ENCODE data around the gene GRPEL1. TPM values are rescaled to one million over a fixed set of nuclear protein-coding genes. Genes with fewer than 3 reads are reported as not detected.

GRPEL1 gene
- total and polyA plus RNA-seq, 10 of the 15 experiments (the other 5 are each of a cell fraction or from before 2014, with no cell fraction given): 30.8 to 119 (median 67.6) TPM

GRCh38 chr4:7089213-7089986 lies 21.5 kb upstream of the GRPEL1 start:
- FAIRE-seq (no peak), DNase-seq (ENCODE audit: low read depth, low spot score) (no peak), ATAC-seq (no peak)
- BruUV-seq (replicated peaks): no TSS peak
- TF ChIP-seq RB1 (IDR thresholded peaks at IDR 0.05; ENCODE audit: borderline replicate concordance) (no peak), ZBED1 (IDR thresholded peaks at IDR 0.05; ENCODE audit: borderline replicate concordance) (no peak), BMI1 (IDR thresholded peaks at IDR 0.05; ENCODE audit: borderline replicate concordance) (no peak), SIN3A (IDR thresholded peaks at IDR 0.05; ENCODE audit: low read depth, low read length) (no peak), NRF1 (conservative IDR thresholded peaks at IDR 0.05; ENCODE audit: low read depth, low read length) (no peak), BCL11A (IDR thresholded peaks at IDR 0.05; ENCODE audit: low read depth, low read length) (no peak), SMAD1 (IDR thresholded peaks at IDR 0.05; ENCODE audit: low read depth, partially characterized antibody) (no peak), ZNF24 (IDR thresholded peaks at IDR 0.05) (no peak), USF1 (IDR thresholded peaks at IDR 0.05; ENCODE audit: borderline replicate concordance, extremely low read length, insufficient read depth, low read depth, low read length) (no peak), MXI1 (IDR thresholded peaks at IDR 0.05; ENCODE audit: low read depth, low read length) (no peak), USF2 (IDR thresholded peaks at IDR 0.05; ENCODE audit: borderline replicate concordance, low read depth, low read length) (no peak), MEF2B (IDR thresholded peaks at IDR 0.05; ENCODE audit: partially characterized antibody, poor library complexity, severe bottlenecking) (no peak), NR2F1 (conservative IDR thresholded peaks at IDR 0.05) (no peak), NKRF (conservative IDR thresholded peaks at IDR 0.05) (no peak), YBX1 (IDR thresholded peaks at IDR 0.05) (no peak), RAD21 (IDR thresholded peaks at IDR 0.05; ENCODE audit: insufficient read depth, low read depth, low read length) (no peak)
- in situ Hi-C loops (cut with MboI): no loop called here
- POLR2A ChIA-PET: no interaction called here
- Histone ChIP-seq H3K9ac (ENCODE audit: control insufficient read depth, insufficient read depth, low read length) (no peak overlapping the region), H3K4me1 (ENCODE audit: control insufficient read depth, insufficient read depth, low read length) (no peaks in the 10 kb centered on the region), H3K9me3 (replicated peaks; ENCODE audit: control insufficient read depth, insufficient read depth, low read length) (no peaks in the 10 kb centered on the region), H3K4me3 (no peak overlapping the region), H3K4me2 (ENCODE audit: control insufficient read depth, insufficient read depth) (no peak overlapping the region), H3K79me2 (ENCODE audit: control insufficient read depth, insufficient read depth, low read length) (no peaks in the 10 kb centered on the region), H2AFZ (ENCODE audit: control insufficient read depth, low read depth, low read length) (no peak overlapping the region), H3K36me3 (ENCODE audit: control insufficient read depth in 2 of 2, insufficient read depth in 2 of 2, low read length in 1 of 2) (no peaks in the 10 kb centered on the region), H4K20me1 (ENCODE audit: control insufficient read depth, insufficient read depth) (no peaks in the 10 kb centered on the region), H3K27me3 (replicated peaks in 1 of 2; ENCODE audit: control insufficient read depth in 2 of 2, insufficient read depth in 2 of 2, low read length in 1 of 2) (peaks cover 0 to 4% of the 10 kb centered on the region in 2 experiments; a peak in 2 of 4 replicates), H3K27ac (ENCODE audit: control insufficient read depth, insufficient read depth) (no peak overlapping the region)
- RAD21 ChIA-PET (ENCODE audit: unreplicated experiment): no interaction called here
- SMC1A ChIA-PET (ENCODE audit: uncharacterized antibody, unreplicated experiment): interaction anchor here (0.6 to 1.3 kb wide), 4 partner anchors 19 to 725 kb away, joined by 3 to 4 read pairs (median 3); no protein-coding TSS in a partner anchor
- intact Hi-C loops (cut with micrococcal nuclease; ENCODE audit: unreplicated experiment): no loop called here
- CTCF ChIA-PET: interaction anchor here (1.2 to 2.1 kb wide), 4 partner anchors 10 to 19 kb away, joined by 3 to 7 read pairs (median 4); no protein-coding TSS in a partner anchor
- 21% methylated on average over 5 of the region's 5 CpGs for WGBS (ENCODE audit: insufficient coverage, insufficient replicate concordance, low lambda C conversion rate, missing lambda C conversion rate)
